NT2/D1 (cell line): ENCODE results near the gene GHDC.
"Not testable (repeated sequence)": the region's sequence is repeated elsewhere in the genome, so short reads cannot be mapped to it uniquely, and the experiment has no call there.

Experiments
- DNase-seq: peaks from one replicate; pipeline ENCODE4 v3.0.0-alpha.2; 2011; ENCODE audit warnings: low read depth, low spot score
- H3K27me3 ChIP-seq: 2 replicates; pipeline ENCODE4 v1.6.0; 2011; ENCODE audit warnings: mild to moderate bottlenecking; ENCODE audit not compliant: insufficient read length, insufficient read depth
- H3K36me3 ChIP-seq: 2 replicates; pipeline ENCODE4 v1.6.1; 2011; ENCODE audit warnings: mild to moderate bottlenecking, low read length, mixed read lengths; ENCODE audit not compliant: insufficient read depth, insufficient read length
- H3K4me1 ChIP-seq: 2 replicates; pipeline ENCODE4 v1.5.1; 2011; ENCODE audit not compliant: insufficient read depth, insufficient read length
- H3K4me3 ChIP-seq: 2 replicates; pipeline ENCODE4 v1.5.1; 2011; ENCODE audit warnings: low read depth; ENCODE audit not compliant: insufficient read length
- H3K9ac ChIP-seq: 2 replicates; pipeline ENCODE4 v1.6.0; 2011; ENCODE audit warnings: low read depth; ENCODE audit not compliant: insufficient read length
- H3K9me3 ChIP-seq: 2 replicates; pipeline ENCODE4 v1.5.1; 2011; ENCODE audit warnings: mild to moderate bottlenecking, low read length; ENCODE audit not compliant: insufficient read depth
- SUZ12 ChIP-seq: IDR thresholded peaks from 2 replicates; pipeline ENCODE4 v1.6.1; 2011; ENCODE audit not compliant: insufficient read length, insufficient read depth; ENCODE audit errors: extremely low read depth
- YY1 ChIP-seq: IDR thresholded peaks from 2 replicates; pipeline ENCODE4 v1.6.1; 2011; ENCODE audit not compliant: insufficient read length, insufficient read depth
- ZNF274 ChIP-seq: IDR thresholded peaks from 2 replicates; pipeline ENCODE4 v1.6.1; 2011; ENCODE audit warnings: mild to moderate bottlenecking, low read depth, low read length

Gene GHDC

GRCh38 chr17:42214156-42214555 lies 19.9 kb upstream of the GHDC start:
- DNase-seq = no peak
- H3K4me3 ChIP-seq = no peak overlapping the region
- no peaks in the 10 kb centered on the region for H3K27me3 ChIP-seq
- no peak overlapping the region for H3K9ac ChIP-seq
- H3K4me1 ChIP-seq = no peaks in the 10 kb centered on the region
- H3K9me3 ChIP-seq = no peaks in the 10 kb centered on the region
- H3K36me3 ChIP-seq = peaks cover 39% of the 10 kb centered on the region
- TF ChIP-seq YY1 (no peak), SUZ12 (no peak), ZNF274 (no peak)

- Histone ChIP-seq H3K9ac (no peak overlapping the region), H3K4me3 (no peak overlapping the region), H3K4me1 (no peaks in the 10 kb centered on the region), H3K9me3 (no peaks in the 10 kb centered on the region), H3K36me3 (peaks cover 34% of the 10 kb centered on the region), H3K27me3 (no peaks in the 10 kb centered on the region)
- TF ChIP-seq SUZ12 (no peak), YY1 (no peak), ZNF274 (no peak)
- no peak for DNase-seq
Observed at GRCh38 chr17:42212382-42212781, 18.1 kb upstream of the GHDC start.

- H3K36me3 ChIP-seq = peaks cover 34% of the 10 kb centered on the region
- H3K4me1 ChIP-seq, H3K9me3 ChIP-seq, H3K9ac ChIP-seq, DNase-seq, H3K27me3 ChIP-seq, H3K4me3 ChIP-seq: not testable (repeated sequence)
Observed at GRCh38 chr17:42211921-42212341, 17.6 kb upstream of the GHDC start.

GRCh38 chr17:42210046-42210445 lies 15.8 kb upstream of the GHDC start:
- Histone ChIP-seq H3K4me3 (no peak overlapping the region), H3K4me1 (no peaks in the 10 kb centered on the region), H3K9me3 (no peaks in the 10 kb centered on the region), H3K36me3 (peaks cover 26% of the 10 kb centered on the region), H3K9ac (no peak overlapping the region), H3K27me3 (no peaks in the 10 kb centered on the region)
- DNase-seq = no peak
- no peak for TF ChIP-seq ZNF274
- no peak for TF ChIP-seq YY1
- no peak for TF ChIP-seq SUZ12

GRCh38 chr17:42206153-42206612 lies 11.9 kb upstream of the GHDC start:
- not testable (repeated sequence) for H3K9me3 ChIP-seq, DNase-seq, H3K27me3 ChIP-seq, H3K4me3 ChIP-seq, H3K4me1 ChIP-seq, H3K9ac ChIP-seq
- H3K36me3 ChIP-seq = peaks cover 21% of the 10 kb centered on the region

- Histone ChIP-seq H3K4me1 (no peaks in the 10 kb centered on the region), H3K27me3 (no peaks in the 10 kb centered on the region), H3K9me3 (no peaks in the 10 kb centered on the region), H3K9ac (no peak overlapping the region), H3K4me3 (no peak overlapping the region), H3K36me3 (peaks cover 7% of the 10 kb centered on the region)
- DNase-seq = no peak
- TF ChIP-seq ZNF274 = no peak
- no peak for TF ChIP-seq SUZ12
- TF ChIP-seq YY1 = no peak
Observed at GRCh38 chr17:42203354-42203753, 9.1 kb upstream of the GHDC start.

- TF ChIP-seq SUZ12 (no peak), YY1 (no peak), ZNF274 (no peak)
- no peaks in the 10 kb centered on the region for H3K27me3 ChIP-seq
- no peak for DNase-seq
- no peaks in the 10 kb centered on the region for H3K4me1 ChIP-seq
- H3K36me3 ChIP-seq = peaks cover 7% of the 10 kb centered on the region
- no peaks in the 10 kb centered on the region for H3K9me3 ChIP-seq
- H3K9ac ChIP-seq = no peak overlapping the region
- no peak overlapping the region for H3K4me3 ChIP-seq
Observed at GRCh38 chr17:42202696-42203095, 8.4 kb upstream of the GHDC start.

GRCh38 chr17:42202159-42202558 lies 7.9 kb upstream of the GHDC start:
- Histone ChIP-seq H3K4me3 (no peak overlapping the region), H3K36me3 (peaks cover 3% of the 10 kb centered on the region), H3K27me3 (no peaks in the 10 kb centered on the region), H3K4me1 (no peaks in the 10 kb centered on the region), H3K9ac (no peak overlapping the region), H3K9me3 (no peaks in the 10 kb centered on the region)
- no peak for DNase-seq
- TF ChIP-seq YY1 (no peak), ZNF274 (no peak), SUZ12 (no peak)

- no peaks in the 10 kb centered on the region for H3K4me1 ChIP-seq
- no peak overlapping the region for H3K4me3 ChIP-seq
- no peaks in the 10 kb centered on the region for H3K9me3 ChIP-seq
- no peaks in the 10 kb centered on the region for H3K36me3 ChIP-seq
- H3K9ac ChIP-seq = no peak overlapping the region
- no peak for DNase-seq
- H3K27me3 ChIP-seq = no peaks in the 10 kb centered on the region
- TF ChIP-seq ZNF274 = no peak
- no peak for TF ChIP-seq YY1
- no peak for TF ChIP-seq SUZ12
Observed at GRCh38 chr17:42201458-42201772, 7.1 kb upstream of the GHDC start.
